ENCODE results near the gene UBA1. TPM values are rescaled to one million over a fixed set of nuclear protein-coding genes. Genes with fewer than 3 reads are reported as not detected.

UBA1 gene
- total RNA-seq, 1 donor from 2014 or later: 244 TPM

DNA sequence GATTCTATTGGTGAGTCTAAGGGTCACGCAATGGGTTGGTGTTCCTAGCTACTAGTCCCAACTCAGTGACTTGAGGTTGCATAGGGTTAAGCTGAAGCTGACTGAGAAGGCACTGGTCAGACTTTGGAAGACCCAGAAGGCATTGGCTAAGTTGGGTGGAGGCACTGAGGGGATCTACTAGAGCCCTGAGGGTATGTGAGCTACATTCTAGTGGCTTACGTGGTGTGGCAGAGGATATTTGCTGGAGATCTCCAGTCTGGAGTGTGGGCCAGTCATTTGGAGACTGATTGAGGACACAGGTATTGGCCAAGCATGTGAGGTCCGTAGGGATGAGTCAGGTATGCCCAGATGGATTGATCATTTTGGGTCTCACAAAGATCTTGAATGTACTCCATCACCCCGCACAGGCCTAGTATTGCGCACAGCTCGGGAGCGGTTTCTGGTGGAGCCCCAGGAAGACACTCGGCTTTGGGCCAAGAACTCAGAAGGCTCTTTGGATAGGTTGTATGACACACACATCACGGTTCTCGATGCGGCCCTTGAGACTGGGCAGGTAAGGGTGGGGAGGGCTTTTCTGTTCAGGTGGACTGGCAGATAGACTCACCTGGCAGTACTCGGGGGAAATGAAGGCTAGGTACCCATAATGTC, 46.4 kb downstream of the UBA1 start:
- H3K4me1 Mint-ChIP-seq (ENCODE audit: low read depth, unreplicated experiment): no peaks in the 10 kb centered on the region
- no peak overlapping the region for H3K27ac Mint-ChIP-seq (ENCODE audit: unreplicated experiment)
- Histone ChIP-seq H3K4me2 (ENCODE audit: low read length) (no peak overlapping the region), H3K9me3 (ENCODE audit: insufficient read depth, low read depth, low read length) (no peaks in the 10 kb centered on the region), H3K36me3 (ENCODE audit: insufficient read depth, low read length) (peaks cover 5% of the 10 kb centered on the region), H3K4me3 (ENCODE audit: insufficient read depth, low read depth, low read length) (no peak overlapping the region), H3K9ac (ENCODE audit: low read length) (no peak overlapping the region), H3K79me2 (ENCODE audit: insufficient read depth, low read length) (peaks cover 49% of the 10 kb centered on the region), H4K20me1 (ENCODE audit: insufficient read depth, low read length) (peaks cover 18% of the 10 kb centered on the region), H3K27ac (ENCODE audit: low read depth, low read length) (no peak overlapping the region), H3K27me3 (ENCODE audit: insufficient read depth, low read length) (no peaks in the 10 kb centered on the region), H2AFZ (ENCODE audit: low read depth, low read length) (no peak overlapping the region), H3K4me1 (ENCODE audit: insufficient read depth, low read length) (peaks cover 4% of the 10 kb centered on the region)
- peaks cover 13% of the 10 kb centered on the region for H3K36me3 Mint-ChIP-seq (ENCODE audit: low read depth, unreplicated experiment)
- H3K9me3 Mint-ChIP-seq (ENCODE audit: unreplicated experiment): no peaks in the 10 kb centered on the region
- DNase-seq (ENCODE audit: low read depth) (no peak), FAIRE-seq (peak; percentile 5)
- TF ChIP-seq, protein P1, sequence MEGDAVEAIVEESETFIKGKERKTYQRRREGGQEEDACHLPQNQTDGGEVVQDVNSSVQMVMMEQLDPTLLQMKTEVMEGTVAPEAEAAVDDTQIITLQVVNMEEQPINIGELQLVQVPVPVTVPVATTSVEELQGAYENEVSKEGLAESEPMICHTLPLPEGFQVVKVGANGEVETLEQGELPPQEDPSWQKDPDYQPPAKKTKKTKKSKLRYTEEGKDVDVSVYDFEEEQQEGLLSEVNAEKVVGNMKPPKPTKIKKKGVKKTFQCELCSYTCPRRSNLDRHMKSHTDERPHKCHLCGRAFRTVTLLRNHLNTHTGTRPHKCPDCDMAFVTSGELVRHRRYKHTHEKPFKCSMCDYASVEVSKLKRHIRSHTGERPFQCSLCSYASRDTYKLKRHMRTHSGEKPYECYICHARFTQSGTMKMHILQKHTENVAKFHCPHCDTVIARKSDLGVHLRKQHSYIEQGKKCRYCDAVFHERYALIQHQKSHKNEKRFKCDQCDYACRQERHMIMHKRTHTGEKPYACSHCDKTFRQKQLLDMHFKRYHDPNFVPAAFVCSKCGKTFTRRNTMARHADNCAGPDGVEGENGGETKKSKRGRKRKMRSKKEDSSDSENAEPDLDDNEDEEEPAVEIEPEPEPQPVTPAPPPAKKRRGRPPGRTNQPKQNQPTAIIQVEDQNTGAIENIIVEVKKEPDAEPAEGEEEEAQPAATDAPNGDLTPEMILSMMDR (IDR thresholded peaks at IDR 0.05; ENCODE audit: insufficient read depth, low read depth, low read length): no peak
- TF ChIP-seq EZH2 (IDR thresholded peaks at IDR 0.05; ENCODE audit: insufficient read depth, low read length): no peak
- H3K4me3 Mint-ChIP-seq (ENCODE audit: unreplicated experiment): no peak overlapping the region
- no peaks in the 10 kb centered on the region for H3K27me3 Mint-ChIP-seq (ENCODE audit: low read depth, unreplicated experiment)

DNA sequence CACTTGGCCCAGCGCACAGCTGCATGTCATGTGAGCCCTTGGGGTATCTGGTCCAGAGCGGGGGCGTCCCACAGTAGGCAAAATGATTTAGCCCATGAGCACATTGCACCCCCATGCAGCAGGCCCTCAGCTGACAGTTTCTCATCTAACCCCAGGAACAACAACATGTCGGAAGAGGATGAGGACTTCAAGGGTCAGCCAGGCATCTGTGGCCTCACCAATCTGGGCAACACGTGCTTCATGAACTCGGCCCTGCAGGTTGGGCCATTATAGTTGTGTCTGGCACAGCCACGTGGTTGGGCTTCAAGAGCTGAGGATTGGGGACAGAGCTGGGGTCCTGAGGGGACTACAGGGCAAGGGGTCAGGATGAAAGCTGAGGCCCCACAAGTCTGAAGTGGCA, 47.0 kb downstream of the UBA1 start:
- H3K27me3 Mint-ChIP-seq (ENCODE audit: low read depth, unreplicated experiment): no peaks in the 10 kb centered on the region
- FAIRE-seq (no peak), DNase-seq (ENCODE audit: low read depth) (no peak)
- Histone ChIP-seq H3K36me3 (ENCODE audit: insufficient read depth, low read length) (peaks cover 5% of the 10 kb centered on the region), H4K20me1 (ENCODE audit: insufficient read depth, low read length) (peaks cover 18% of the 10 kb centered on the region), H2AFZ (ENCODE audit: low read depth, low read length) (no peak overlapping the region), H3K79me2 (ENCODE audit: insufficient read depth, low read length) (peaks cover 43% of the 10 kb centered on the region), H3K27ac (ENCODE audit: low read depth, low read length) (no peak overlapping the region), H3K4me3 (ENCODE audit: insufficient read depth, low read depth, low read length) (no peak overlapping the region), H3K9me3 (ENCODE audit: insufficient read depth, low read depth, low read length) (no peaks in the 10 kb centered on the region), H3K4me1 (ENCODE audit: insufficient read depth, low read length) (peaks cover 3% of the 10 kb centered on the region), H3K9ac (ENCODE audit: low read length) (no peak overlapping the region), H3K4me2 (ENCODE audit: low read length) (no peak overlapping the region), H3K27me3 (ENCODE audit: insufficient read depth, low read length) (no peaks in the 10 kb centered on the region)
- TF ChIP-seq EZH2 (IDR thresholded peaks at IDR 0.05; ENCODE audit: insufficient read depth, low read length): no peak
- TF ChIP-seq, protein P1 (IDR thresholded peaks at IDR 0.05; ENCODE audit: insufficient read depth, low read depth, low read length): no peak
- no peaks in the 10 kb centered on the region for H3K4me1 Mint-ChIP-seq (ENCODE audit: low read depth, unreplicated experiment)
- H3K9me3 Mint-ChIP-seq (ENCODE audit: unreplicated experiment): no peaks in the 10 kb centered on the region
- no peak overlapping the region for H3K4me3 Mint-ChIP-seq (ENCODE audit: unreplicated experiment)
- peaks cover 13% of the 10 kb centered on the region for H3K36me3 Mint-ChIP-seq (ENCODE audit: low read depth, unreplicated experiment)
- H3K27ac Mint-ChIP-seq (ENCODE audit: unreplicated experiment): no peak overlapping the region
